D721Med (cell line): Measurements from ENCODE around the gene HADH.

Experiments
- DNase-seq: peaks from one replicate; pipeline ENCODE4 v3.0.0; 2011; ENCODE audit warnings: low spot score; ENCODE audit not compliant: insufficient read length
- FAIRE-seq: peaks from 2 replicates; lab custom pipeline; 2011; peaks lifted over from hg19 to GRCh38; lab: Jason Lieb, UNC
- CTCF ChIP-seq: IDR thresholded peaks from 2 replicates; pipeline ENCODE4 v1.5.1; 2012; ENCODE audit warnings: mild to moderate bottlenecking, control low read depth; ENCODE audit not compliant: insufficient read depth; ENCODE audit errors: missing control alignments

Gene HADH

DNA sequence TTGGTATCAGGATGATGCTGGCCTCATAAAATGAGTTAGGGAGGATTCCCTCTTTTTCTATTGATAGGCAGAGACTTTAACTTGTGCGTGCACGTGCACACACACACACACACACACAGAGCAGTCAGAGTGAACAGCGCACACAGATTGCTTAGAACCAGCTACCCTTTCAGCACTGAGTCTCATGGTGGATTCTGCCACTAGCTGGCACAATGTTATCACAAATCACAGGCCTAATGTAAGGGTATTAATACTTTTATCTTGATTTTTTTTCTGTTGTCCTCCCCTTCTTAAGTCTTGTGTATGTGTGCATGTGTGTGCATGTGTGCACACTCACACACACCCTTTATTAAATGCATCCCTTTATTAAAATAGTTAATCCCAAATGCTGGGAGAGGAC is 53.2 kb downstream of the HADH start:
- FAIRE-seq (no peak), DNase-seq (no peak)
- no peak for TF ChIP-seq CTCF

GRCh38 chr4:108043526-108043925 is 53.8 kb downstream of the HADH start:
- FAIRE-seq (no peak), DNase-seq (no peak)
- no peak for TF ChIP-seq CTCF

- FAIRE-seq (no peak), DNase-seq (no peak)
- no peak for TF ChIP-seq CTCF
Measured at GRCh38 chr4:108044951-108045686, 55.4 kb downstream of the HADH start.

GRCh38 chr4:108045687-108046024 is 56.0 kb downstream of the HADH start:
- DNase-seq (no peak), FAIRE-seq (no peak)
- TF ChIP-seq CTCF: no peak

DNA sequence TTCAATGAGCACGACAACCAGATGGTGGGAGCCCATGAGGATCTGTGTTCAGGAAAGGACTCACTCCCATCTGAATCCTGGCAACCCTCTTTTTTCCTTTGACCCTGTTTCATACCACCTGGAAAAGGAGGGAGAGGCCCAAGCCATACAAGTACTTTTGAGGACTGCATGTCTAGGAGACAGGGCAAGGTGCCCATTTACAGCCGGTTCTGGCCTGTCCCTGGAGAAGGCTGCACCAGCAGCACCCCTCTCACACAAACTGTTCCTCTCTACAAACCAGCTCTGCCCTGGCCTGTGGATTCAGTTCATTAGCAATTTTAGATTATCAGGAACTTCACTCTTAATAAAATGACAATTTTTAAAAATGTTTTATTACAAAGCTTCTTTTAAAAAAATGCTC is 57.5 kb downstream of the HADH start:
- no peak for FAIRE-seq

GRCh38 chr4:108048157-108048556 is 58.5 kb downstream of the HADH start:
- FAIRE-seq: no peak
- DNase-seq: no peak
- no peak for TF ChIP-seq CTCF

More for the DNA sequence above, 57.5 kb downstream of the HADH start:
- no peak for DNase-seq
- TF ChIP-seq CTCF: no peak

DNA sequence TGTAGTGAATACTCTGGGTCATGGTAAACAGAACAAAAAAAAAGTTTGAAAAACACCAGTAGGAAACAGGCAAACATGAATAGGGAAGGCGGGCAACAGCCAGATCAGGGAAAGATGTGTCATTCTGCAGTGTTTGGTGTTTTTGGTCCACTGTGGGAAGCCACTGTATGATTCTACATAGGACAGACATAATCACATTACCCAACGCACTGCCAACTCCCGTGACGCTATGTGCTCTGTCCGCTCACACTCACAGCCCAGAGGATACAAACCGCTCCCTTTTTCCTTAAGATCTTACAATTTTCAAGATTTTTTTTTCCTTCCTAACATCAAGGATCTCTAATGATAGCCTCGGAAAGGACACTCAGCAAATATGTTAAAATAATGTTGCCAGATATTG is 59.3 kb downstream of the HADH start:
- DNase-seq: no peak
- TF ChIP-seq CTCF: no peak
- FAIRE-seq: no peak
